Subcutaneous adipose tissue (tissue), 4 donors: ENCODE measurements around the gene GDF2. TPM values are rescaled to one million over a fixed set of nuclear protein-coding genes. Genes with fewer than 3 reads are reported as not detected.

Experiments used
- CTCF ChIP-seq: fragments of 450-650 bp; IDR thresholded peaks from one replicate; pipeline ENCODE4 v1.5.1; 2016; ENCODE audit warnings: low read depth, mild to moderate bottlenecking, control low read depth, antibody characterized with exemption, moderate library complexity
- total RNA-seq, 4 donors: library from RNA; depleted of rRNA; stranded (reverse); fragments of >200 nt; gene quantifications; one replicate each; pipeline ENCODE4 v1.1.0, GENCODE V29; 2016

The GDF2 gene
- total RNA-seq, 4 donors from 2014 or later, result not detected

GRCh38 chr10:47366731-47367460, 44.6 kb downstream of the GDF2 start:
- no peak for TF ChIP-seq CTCF

DNA sequence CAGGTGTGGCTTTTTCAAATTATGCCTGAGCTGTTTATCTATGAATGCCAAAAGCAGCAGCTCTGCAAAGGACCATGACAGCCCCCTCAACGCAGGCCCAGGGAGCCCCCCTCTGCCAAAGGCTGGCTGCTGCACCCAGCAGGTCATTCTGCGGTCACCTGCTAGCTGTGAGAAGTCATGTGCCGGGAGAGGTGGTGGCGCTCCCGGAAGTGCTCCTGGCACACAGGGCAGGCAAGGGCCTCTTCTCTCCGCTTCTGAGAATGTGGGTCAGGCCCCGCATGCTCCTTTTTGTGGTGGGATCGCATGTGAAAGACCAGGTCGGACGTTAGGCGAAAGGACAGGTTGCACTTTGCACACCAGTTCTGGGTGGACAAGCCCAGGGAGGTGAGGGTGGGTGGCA, 45.4 kb downstream of the GDF2 start:
- TF ChIP-seq CTCF, result no peak

DNA sequence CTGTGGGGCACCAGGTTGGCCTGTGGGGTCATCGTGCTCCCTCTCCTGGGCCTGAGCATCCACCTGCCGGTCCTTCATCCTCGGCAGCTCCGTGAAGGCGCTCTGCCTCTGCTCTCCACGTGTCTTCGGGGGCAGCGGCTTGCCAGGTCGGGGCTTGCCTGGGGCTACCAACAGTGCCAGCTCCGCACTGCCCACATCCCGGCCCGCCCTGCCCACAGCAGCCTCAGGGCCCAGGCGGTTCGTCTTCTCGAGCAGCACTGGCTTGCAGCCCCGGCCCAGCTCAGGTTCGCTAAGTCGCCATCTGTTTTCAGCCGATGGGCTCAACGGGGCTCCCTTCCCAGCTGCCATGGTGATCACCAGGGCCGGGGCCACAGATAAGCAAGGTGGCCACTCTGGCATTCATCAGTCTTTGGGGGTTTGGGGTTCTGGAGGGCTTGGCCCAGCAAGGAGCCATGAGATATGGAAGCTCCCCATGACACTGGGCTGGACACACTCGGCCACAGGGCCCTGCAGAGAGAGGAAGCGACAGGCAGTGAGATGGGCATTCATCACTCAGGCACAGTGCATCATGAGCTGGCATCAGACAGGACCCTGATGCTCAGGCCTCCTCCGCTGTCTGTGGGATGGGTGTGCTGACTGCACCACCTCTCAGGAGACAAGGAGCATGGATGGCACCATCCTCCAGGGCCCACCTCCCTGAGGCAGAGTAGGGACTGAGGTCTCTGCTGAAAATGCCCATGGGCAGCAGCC, 46.4 kb downstream of the GDF2 start:
- TF ChIP-seq CTCF, result no peak

GRCh38 chr10:47369251-47369894, 47.1 kb downstream of the GDF2 start:
- no peak for TF ChIP-seq CTCF

DNA sequence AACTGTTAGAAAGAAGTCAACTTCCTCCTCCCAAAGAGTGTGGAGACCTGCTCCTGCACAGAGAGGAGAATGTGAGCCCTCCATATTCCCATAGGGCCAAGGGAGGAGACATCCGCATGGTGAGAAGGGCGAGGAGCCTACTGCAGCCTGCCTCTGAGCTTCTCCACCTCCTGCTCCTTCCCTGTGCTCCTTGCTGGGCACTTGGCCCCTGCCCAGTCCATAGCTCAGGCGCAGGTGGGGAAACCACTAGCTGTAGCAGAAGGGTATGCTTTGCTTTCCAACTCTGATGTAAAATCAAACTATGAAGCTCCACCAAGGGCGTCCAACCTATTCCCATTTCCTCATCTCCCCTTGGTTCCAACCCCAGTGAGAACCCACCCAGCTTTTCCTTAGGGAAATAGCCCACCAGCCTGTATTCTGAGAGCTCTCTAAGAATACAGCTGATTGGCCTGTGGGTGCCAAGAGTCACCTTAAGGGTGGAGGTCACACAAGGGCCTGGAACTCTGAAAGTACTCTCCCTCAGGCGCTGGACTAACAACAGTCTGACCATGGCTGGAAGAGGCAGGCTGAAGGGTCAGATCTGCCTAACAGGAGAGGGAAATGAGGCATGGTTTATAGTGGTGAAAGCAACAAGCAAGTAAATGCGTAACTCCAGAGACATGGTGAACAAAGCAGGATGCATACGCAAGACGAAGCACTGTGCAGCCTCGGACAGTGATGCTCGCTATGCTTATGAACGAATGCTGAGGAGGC, 47.9 kb downstream of the GDF2 start:
- TF ChIP-seq CTCF, result no peak

DNA sequence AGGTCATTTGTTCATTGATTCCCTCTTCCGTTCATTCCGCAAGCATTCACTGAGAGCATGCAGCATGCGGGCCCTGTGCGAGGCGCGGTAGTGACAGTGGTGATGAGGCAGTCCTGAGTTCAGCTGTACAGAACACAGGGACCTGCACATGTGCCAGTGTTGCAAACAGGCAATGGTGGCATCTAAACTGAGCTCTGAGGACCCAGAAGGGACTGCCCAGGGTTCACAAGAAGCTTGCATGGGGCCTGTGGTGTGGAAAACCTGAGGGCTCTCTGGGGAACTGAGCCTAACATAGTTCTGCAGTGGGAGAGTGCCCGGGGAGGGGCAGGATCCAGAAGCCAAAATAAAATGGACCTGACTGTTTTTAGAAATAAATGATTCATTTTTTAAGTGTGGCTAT, 48.6 kb downstream of the GDF2 start:
- no peak for TF ChIP-seq CTCF
